ENCODE results near the gene IL6ST. TPM values are rescaled to one million over a fixed set of nuclear protein-coding genes. Genes with fewer than 3 reads are reported as not detected.

Gene IL6ST
- total and polyA plus RNA-seq, 2 donors from 2014 or later, result 39.2 to 378 TPM

DNA sequence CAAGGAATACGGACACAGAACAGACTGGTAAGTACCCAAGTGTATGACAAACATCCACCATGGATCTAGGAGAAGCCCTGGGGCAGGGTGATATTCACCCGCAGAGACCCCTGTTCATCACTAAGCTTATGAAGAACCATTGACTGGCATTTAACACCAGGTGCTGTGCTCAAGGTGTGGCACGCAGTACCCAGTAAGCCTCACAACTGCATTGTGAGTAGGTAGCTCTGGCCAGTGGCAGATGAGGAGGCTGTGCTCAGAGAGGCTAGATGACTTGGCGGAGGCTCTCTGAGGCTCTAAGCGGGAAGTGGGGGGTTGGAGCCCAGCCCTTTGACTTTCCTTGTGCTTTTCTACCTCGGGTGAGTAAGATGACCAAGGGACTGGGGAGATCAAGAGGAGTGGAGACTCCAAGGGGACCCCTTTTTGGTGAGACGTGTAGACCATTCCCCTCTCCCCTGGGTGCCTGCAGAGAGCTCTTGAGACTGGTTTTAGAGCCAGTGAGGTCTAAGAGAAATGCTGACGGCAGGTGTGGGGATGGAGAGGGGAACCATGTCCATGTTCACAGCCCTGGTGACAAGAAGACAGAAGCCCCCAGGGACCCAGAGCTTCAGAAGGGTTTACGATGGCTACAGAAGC lies 70.8 kb downstream of the IL6ST start:
- peaks cover 0 to 2% (median 0%) of the 10 kb centered on the region in 3 donors for H3K4me1 ChIP-seq (ENCODE audit: control insufficient read depth in 2 of 3, insufficient read depth in 2 of 3, low read depth in 1 of 3, low read length in 3 of 3)
- TF ChIP-seq, protein P1, sequence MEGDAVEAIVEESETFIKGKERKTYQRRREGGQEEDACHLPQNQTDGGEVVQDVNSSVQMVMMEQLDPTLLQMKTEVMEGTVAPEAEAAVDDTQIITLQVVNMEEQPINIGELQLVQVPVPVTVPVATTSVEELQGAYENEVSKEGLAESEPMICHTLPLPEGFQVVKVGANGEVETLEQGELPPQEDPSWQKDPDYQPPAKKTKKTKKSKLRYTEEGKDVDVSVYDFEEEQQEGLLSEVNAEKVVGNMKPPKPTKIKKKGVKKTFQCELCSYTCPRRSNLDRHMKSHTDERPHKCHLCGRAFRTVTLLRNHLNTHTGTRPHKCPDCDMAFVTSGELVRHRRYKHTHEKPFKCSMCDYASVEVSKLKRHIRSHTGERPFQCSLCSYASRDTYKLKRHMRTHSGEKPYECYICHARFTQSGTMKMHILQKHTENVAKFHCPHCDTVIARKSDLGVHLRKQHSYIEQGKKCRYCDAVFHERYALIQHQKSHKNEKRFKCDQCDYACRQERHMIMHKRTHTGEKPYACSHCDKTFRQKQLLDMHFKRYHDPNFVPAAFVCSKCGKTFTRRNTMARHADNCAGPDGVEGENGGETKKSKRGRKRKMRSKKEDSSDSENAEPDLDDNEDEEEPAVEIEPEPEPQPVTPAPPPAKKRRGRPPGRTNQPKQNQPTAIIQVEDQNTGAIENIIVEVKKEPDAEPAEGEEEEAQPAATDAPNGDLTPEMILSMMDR (IDR thresholded peaks at IDR 0.05; ENCODE audit: borderline replicate concordance, extremely low read depth, insufficient read depth), result no peak
- no peaks in the 10 kb centered on the region for H3K9me3 ChIP-seq (ENCODE audit: control insufficient read depth in 2 of 3, insufficient read depth in 1 of 3, low read length in 3 of 3)
- no peak for FAIRE-seq
- no peak overlapping the region for H3K9ac ChIP-seq (ENCODE audit: low read length in 3 of 3)
- DNase-seq, result peak in 1 of 5 donors; percentile 14
- intact Hi-C loops (cut with DNase I), result no loop called here
- no peaks in the 10 kb centered on the region for H3K27me3 ChIP-seq (ENCODE audit: control insufficient read depth, insufficient read depth, low read length)
- peak overlapping the region in 1 of 3 donors; percentile 38 for H3K4me3 ChIP-seq (ENCODE audit: low read length in 3 of 3)
- H3K27ac ChIP-seq (ENCODE audit: low read depth in 2 of 2, low read length in 2 of 2), result no peak overlapping the region
- no peaks in the 10 kb centered on the region for H3K36me3 ChIP-seq (ENCODE audit: control insufficient read depth in 2 of 3, insufficient read depth in 3 of 3, low read length in 3 of 3)

DNA sequence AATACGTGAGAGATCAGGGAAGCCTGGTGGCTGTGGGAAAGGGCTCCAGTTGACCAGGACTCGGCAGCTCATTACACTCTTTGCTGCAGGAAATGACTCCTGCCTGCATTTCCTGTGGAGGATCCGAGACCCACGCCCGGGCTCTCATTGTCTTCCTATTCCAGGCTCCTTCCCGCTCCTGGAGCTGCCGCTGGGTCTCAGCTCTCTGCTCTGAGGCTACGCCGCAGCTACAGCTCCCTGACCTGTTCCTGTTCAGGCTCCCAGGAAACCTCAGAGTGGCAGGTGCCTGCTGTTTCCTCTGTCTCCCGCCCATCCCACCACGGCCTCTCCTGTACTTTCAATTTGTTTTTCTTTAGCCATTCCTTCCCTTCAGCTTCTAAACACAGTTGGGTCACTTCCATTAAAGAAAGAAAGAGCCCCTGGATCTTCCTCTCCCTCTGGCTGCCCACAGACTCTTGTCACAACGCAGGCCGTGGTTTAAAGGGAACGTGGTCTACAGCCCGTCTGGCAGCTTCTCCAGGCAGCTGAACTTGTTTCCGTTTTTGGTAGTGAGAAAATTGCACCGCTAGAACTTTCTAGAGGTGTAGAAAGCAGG lies 71.5 kb downstream of the IL6ST start:
- FAIRE-seq (no peak), DNase-seq (peak in 2 of 5 donors; percentile 22 to 23)
- H3K9ac ChIP-seq (ENCODE audit: low read length in 3 of 3), result peak overlapping the region in 1 of 3 donors; percentile 35
- intact Hi-C loops (cut with DNase I), result no loop called here
- H3K27ac ChIP-seq (ENCODE audit: low read depth in 2 of 2, low read length in 2 of 2), result peak overlapping the region; percentile 3 to 10
- H3K27me3 ChIP-seq (ENCODE audit: control insufficient read depth, insufficient read depth, low read length), result no peaks in the 10 kb centered on the region
- TF ChIP-seq, protein P1 (IDR thresholded peaks at IDR 0.05; ENCODE audit: borderline replicate concordance, extremely low read depth, insufficient read depth), result no peak
- H3K4me3 ChIP-seq (ENCODE audit: low read length in 3 of 3), result peak overlapping the region in 1 of 3 donors; percentile 38
- H3K36me3 ChIP-seq (ENCODE audit: control insufficient read depth in 2 of 3, insufficient read depth in 3 of 3, low read length in 3 of 3), result no peaks in the 10 kb centered on the region
- H3K9me3 ChIP-seq (ENCODE audit: control insufficient read depth in 2 of 3, insufficient read depth in 1 of 3, low read length in 3 of 3), result no peaks in the 10 kb centered on the region
- peaks cover 0 to 2% (median 0%) of the 10 kb centered on the region in 3 donors for H3K4me1 ChIP-seq (ENCODE audit: control insufficient read depth in 2 of 3, insufficient read depth in 2 of 3, low read depth in 1 of 3, low read length in 3 of 3)

DNA sequence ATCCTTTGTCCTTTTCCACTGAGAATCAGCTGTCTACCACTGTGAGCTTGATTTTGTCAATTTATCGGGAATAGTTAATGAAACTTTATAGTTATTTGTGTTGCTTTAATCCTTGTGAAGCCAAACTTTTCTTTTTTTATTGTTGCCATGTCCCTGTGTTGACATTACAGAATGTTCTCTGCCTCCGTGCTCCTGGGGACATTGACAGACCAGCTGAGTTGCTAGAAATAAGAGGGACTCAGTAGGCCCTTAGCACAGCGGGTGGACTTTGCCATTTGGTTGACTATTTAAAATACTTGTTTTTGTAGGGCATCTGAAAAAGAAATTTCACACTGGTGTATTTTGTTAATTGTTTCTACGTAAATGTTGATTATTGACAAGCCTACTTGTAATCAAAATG lies 73.1 kb downstream of the IL6ST start:
- Histone ChIP-seq H3K27me3 (ENCODE audit: control insufficient read depth, insufficient read depth, low read length) (no peaks in the 10 kb centered on the region), H3K4me3 (ENCODE audit: low read length in 3 of 3) (no peak overlapping the region), H3K36me3 (ENCODE audit: control insufficient read depth in 2 of 3, insufficient read depth in 3 of 3, low read length in 3 of 3) (no peaks in the 10 kb centered on the region), H3K27ac (ENCODE audit: low read depth in 2 of 2, low read length in 2 of 2) (no peak overlapping the region), H3K4me1 (ENCODE audit: control insufficient read depth in 2 of 3, insufficient read depth in 2 of 3, low read depth in 1 of 3, low read length in 3 of 3) (peaks cover 0 to 2% (median 0%) of the 10 kb centered on the region in 3 donors), H3K9me3 (ENCODE audit: control insufficient read depth in 2 of 3, insufficient read depth in 1 of 3, low read length in 3 of 3) (no peaks in the 10 kb centered on the region), H3K9ac (ENCODE audit: low read length in 3 of 3) (no peak overlapping the region)
- intact Hi-C loops (cut with DNase I), result no loop called here
- FAIRE-seq (no peak), DNase-seq (peak in 1 of 5 donors; percentile 9)
- TF ChIP-seq, protein P1 (IDR thresholded peaks at IDR 0.05; ENCODE audit: borderline replicate concordance, extremely low read depth, insufficient read depth), result no peak

Data from kidney (tissue), 14 donors.